HT1080 (cell line): ENCODE data around the gene RUNX1. TPM values are rescaled to one million over a fixed set of nuclear protein-coding genes. Genes with fewer than 3 reads are reported as not detected.

Source experiments
- DNase-seq: peaks from one replicate; pipeline ENCODE4 v3.0.0-alpha.2; 2015; ENCODE audit warnings: low read depth
- total RNA-seq: library from RNA; depleted of rRNA; stranded (reverse); fragments of >200 nt; shearing (Covaris generic); gene quantifications from 2 replicates; pipeline ENCODE4 v1.2.3, GENCODE V29; 2014

Gene RUNX1
- total RNA-seq, 1 experiment from 2014 or later: 31.3 TPM

GRCh38 chr21:34762786-34763185 lies 286.3 kb downstream of the RUNX1 start:
- DNase-seq: no peak

- DNase-seq: no peak
Measured at GRCh38 chr21:34761758-34762330, 287.3 kb downstream of the RUNX1 start.

GRCh38 chr21:34754690-34755647 lies 294.1 kb downstream of the RUNX1 start:
- DNase-seq: no peak

GRCh38 chr21:34748862-34749261 lies 300.2 kb downstream of the RUNX1 start:
- no peak for DNase-seq

- peak; percentile 84 for DNase-seq
Measured at GRCh38 chr21:34745557-34746255, 303.4 kb downstream of the RUNX1 start.

GRCh38 chr21:34744801-34745200 lies 304.3 kb downstream of the RUNX1 start:
- DNase-seq: no peak

GRCh38 chr21:34743831-34744230 lies 305.3 kb downstream of the RUNX1 start:
- peak; percentile 61 for DNase-seq

- no peak for DNase-seq
Measured at GRCh38 chr21:34743285-34743684, 305.8 kb downstream of the RUNX1 start.

- DNase-seq: no peak
Measured at GRCh38 chr21:34740198-34740597, 308.9 kb downstream of the RUNX1 start.
